Left ventricle myocardium inferior (tissue), 1 donor: Measurements from ENCODE around the gene CHID1. TPM values are rescaled to one million over a fixed set of nuclear protein-coding genes. Genes with fewer than 3 reads are reported as not detected.

ENCODE experiments used
- DNase-seq: peaks from one replicate; pipeline ENCODE4 v3.0.0-alpha.2; 2020
- H3K27ac ChIP-seq: fragments of 200-600 bp; replicated peaks from 2 replicates; pipeline ENCODE4 v1.8.0; 2021
- H3K27me3 ChIP-seq: fragments of 200-600 bp; 2 replicates; pipeline ENCODE4 v1.8.0; 2021; ENCODE audit warnings: low read depth
- H3K36me3 ChIP-seq: fragments of 200-600 bp; 2 replicates; pipeline ENCODE4 v1.8.0; 2021
- H3K4me1 ChIP-seq: fragments of 200-600 bp; 2 replicates; pipeline ENCODE4 v1.8.0; 2021
- H3K4me3 ChIP-seq: fragments of 200-600 bp; 2 replicates; pipeline ENCODE4 v1.8.0; 2021; ENCODE audit warnings: mild to moderate bottlenecking, moderate library complexity
- H3K9me3 ChIP-seq: fragments of 200-600 bp; replicated peaks from 2 replicates; pipeline ENCODE4 v1.8.0; 2021
- CTCF ChIP-seq: fragments of 200-600 bp; IDR thresholded peaks from 2 replicates; pipeline ENCODE4 v1.8.0; 2021; ENCODE audit warnings: antibody characterized with exemption, mild to moderate bottlenecking, borderline replicate concordance
- intact Hi-C: fragments of 100-400 bp; cut with micrococcal nuclease; formaldehyde crosslinking; loops from one replicate; pipeline ENCODE4 v1.11.0; 2022
- total RNA-seq: library from RNA; stranded (reverse); fragmentation: NEBNext Ultra II Directional; extraction: Animal tissue kit (Norgen Biotek cat#: 25700); gene quantifications from one replicate; pipeline ENCODE4 v1.2.1, GENCODE V29; 2021
- donor health status: DM: no; HTN: yes; CAD: no; lungs with severe emphysema.

Gene CHID1
- total RNA-seq, 1 donor from 2014 or later = 54.2 TPM

- Histone ChIP-seq H3K4me1 (no peaks in the 10 kb centered on the region), H3K27ac (no peak overlapping the region), H3K9me3 (no peaks in the 10 kb centered on the region), H3K27me3 (no peaks in the 10 kb centered on the region), H3K4me3 (no peak overlapping the region), H3K36me3 (peaks cover 12% of the 10 kb centered on the region)
- intact Hi-C loops = no loop called here
- no peak for TF ChIP-seq CTCF
- no peak for DNase-seq
Measured at GRCh38 chr11:894575-895201, 15.9 kb downstream of the CHID1 start.

- Histone ChIP-seq H3K4me3 (no peak overlapping the region), H3K27me3 (no peaks in the 10 kb centered on the region), H3K4me1 (no peaks in the 10 kb centered on the region), H3K36me3 (no peaks in the 10 kb centered on the region), H3K27ac (no peak overlapping the region), H3K9me3 (no peaks in the 10 kb centered on the region)
- TF ChIP-seq CTCF = no peak
- intact Hi-C loops = no loop called here
- DNase-seq = no peak
Measured at GRCh38 chr11:893008-893654, 17.5 kb downstream of the CHID1 start.

- TF ChIP-seq CTCF = no peak
- no peaks in the 10 kb centered on the region for H3K4me1 ChIP-seq
- intact Hi-C loops = no loop called here
- H3K36me3 ChIP-seq = peaks cover 15% of the 10 kb centered on the region
- no peak overlapping the region for H3K27ac ChIP-seq
- no peaks in the 10 kb centered on the region for H3K9me3 ChIP-seq
- H3K4me3 ChIP-seq = no peak overlapping the region
- H3K27me3 ChIP-seq = no peaks in the 10 kb centered on the region
- DNase-seq = no peak
Measured at GRCh38 chr11:890794-891540, 19.6 kb downstream of the CHID1 start.

DNA sequence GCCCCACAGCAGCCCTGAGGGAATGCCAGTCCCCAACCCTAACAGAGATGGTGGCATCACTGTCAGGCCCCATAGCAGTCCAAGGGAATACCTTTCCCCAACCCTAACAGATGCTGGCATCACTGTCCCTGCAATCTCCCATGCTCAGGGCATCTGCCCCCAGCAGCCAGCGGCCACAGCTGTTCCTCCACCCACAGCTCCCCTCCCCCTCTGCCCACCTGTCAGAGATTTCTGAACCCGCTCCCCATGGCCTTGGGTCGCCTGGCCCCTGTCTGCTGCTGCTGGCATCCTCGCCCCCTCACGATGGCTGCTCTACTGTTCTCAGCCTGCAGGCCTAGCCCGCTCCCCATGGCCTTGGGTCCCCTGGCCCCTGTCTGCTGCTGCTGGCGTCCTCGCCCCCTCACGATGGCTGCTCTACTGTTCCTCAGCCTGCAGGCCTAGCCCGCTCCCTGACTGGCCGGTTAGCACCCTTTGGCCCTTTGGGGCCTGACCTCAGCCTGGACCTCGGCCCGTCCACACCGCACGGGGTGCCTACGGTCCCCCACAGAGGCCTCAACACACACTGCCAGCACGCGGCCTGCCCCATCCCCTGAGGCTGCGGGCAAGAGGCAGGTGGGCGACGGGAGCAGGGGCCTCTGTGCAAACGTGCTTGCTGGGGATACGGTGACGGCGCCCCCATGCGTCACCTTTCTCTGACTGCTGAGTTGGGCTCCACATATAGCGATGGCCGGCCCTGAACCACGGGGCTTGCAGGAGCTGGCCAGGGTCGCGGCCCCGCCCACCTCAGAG lies 20.7 kb downstream of the CHID1 start:
- Histone ChIP-seq H3K9me3 (no peaks in the 10 kb centered on the region), H3K4me3 (no peak overlapping the region), H3K36me3 (peaks cover 15% of the 10 kb centered on the region), H3K27me3 (no peaks in the 10 kb centered on the region), H3K27ac (no peak overlapping the region), H3K4me1 (no peaks in the 10 kb centered on the region)
- no peak for DNase-seq
- TF ChIP-seq CTCF = no peak
- intact Hi-C loops = no loop called here

DNA sequence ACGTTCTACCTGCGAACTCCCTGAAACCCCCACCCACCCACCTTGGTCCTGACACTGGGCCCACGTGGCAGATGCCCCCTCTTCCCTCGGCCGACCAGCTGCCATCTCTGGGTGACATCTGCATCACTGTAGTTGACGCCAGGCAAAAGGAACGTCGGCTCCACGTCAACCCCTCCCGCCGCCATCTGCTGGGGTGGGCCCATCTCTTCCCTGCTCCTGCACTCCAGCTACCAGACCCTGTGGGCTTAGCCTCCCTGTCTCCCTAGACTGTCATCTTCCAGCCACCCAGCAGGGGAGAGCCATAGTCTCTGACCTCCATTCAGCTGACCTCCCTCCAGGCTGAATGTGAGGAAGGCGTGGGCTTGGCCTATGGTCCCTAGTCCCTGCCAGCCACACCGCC lies 21.4 kb downstream of the CHID1 start:
- Histone ChIP-seq H3K27me3 (no peaks in the 10 kb centered on the region), H3K4me3 (no peak overlapping the region)
- intact Hi-C loops = no loop called here

More for the DNA sequence above, 21.4 kb downstream of the CHID1 start:
- H3K36me3 ChIP-seq = peaks cover 15% of the 10 kb centered on the region
- DNase-seq = no peak
- no peaks in the 10 kb centered on the region for H3K9me3 ChIP-seq
- H3K27ac ChIP-seq = no peak overlapping the region
- H3K4me1 ChIP-seq = no peaks in the 10 kb centered on the region
- TF ChIP-seq CTCF = no peak
